A549 (cell line): ENCODE results near the gene IL36B. TPM values are rescaled to one million over a fixed set of nuclear protein-coding genes. Genes with fewer than 3 reads are reported as not detected.

Experiments used
- ATAC-seq, 2 experiments: fragments of 200-7000 bp in 1 of 2; fragments of >200 bp in 1 of 2; cut with Nextera tagmentation in 1 of 2; cut with Tn5 transposase in 1 of 2; 3 replicates each; pipeline versions ENCODE4 v1.8.0 to v1.9.1; 2018 to 2020; ENCODE audit warnings: mild to moderate bottlenecking in 1 of 2, moderate library complexity in 1 of 2
- CTCF ChIA-PET: fragments of 300-600 bp; sonication (Branson Sonifier 250); formaldehyde crosslinking; extraction: SDS; loops from one replicate; lab custom pipeline; 2021; ENCODE audit warnings: antibody characterized with exemption, inconsistent platforms; lab: Yijun Ruan, JAX
- POLR2A ChIA-PET: fragments of 350-600 bp; formaldehyde crosslinking; extraction: SDS; loops from one replicate; lab custom pipeline; 2021; ENCODE audit warnings: antibody characterized with exemption, inconsistent platforms; lab: Yijun Ruan, JAX
- DNase-seq, 2 experiments: peaks; one replicate each; pipeline versions ENCODE4 v3.0.0 to v3.0.0-alpha.2; 2011 to 2016; ENCODE audit warnings: low read depth in 1 of 2, low spot score in 1 of 2
- FAIRE-seq: peaks from 2 replicates; lab custom pipeline; 2011; peaks lifted over from hg19 to GRCh38; lab: Jason Lieb, UNC
- H3K27ac ChIP-seq, 2 experiments: fragments of >200 bp; sonication (Bioruptor Twin); formaldehyde crosslinking; 3 replicates each; pipeline ENCODE4 v1.5.1; 2016 to 2017
- H3K4me1 ChIP-seq: fragments of >200 bp; sonication (Bioruptor Twin); formaldehyde crosslinking; 3 replicates; pipeline ENCODE4 v1.6.1; 2016
- H3K4me2 ChIP-seq: fragments of >200 bp; sonication (Bioruptor Twin); formaldehyde crosslinking; 3 replicates; pipeline ENCODE4 v1.6.1; 2016
- H3K4me3 ChIP-seq: fragments of >200 bp; sonication (Bioruptor Twin); formaldehyde crosslinking; 3 replicates; pipeline ENCODE4 v1.5.1; 2016
- H3K9me3 ChIP-seq: fragments of >200 bp; sonication (Bioruptor Twin); formaldehyde crosslinking; 3 replicates; pipeline ENCODE4 v1.6.1; 2016
- ATOH8 ChIP-seq: fragments of 250-450 bp; sonication (Bioruptor Pico); IDR thresholded peaks from 2 replicates; pipeline ENCODE4 v1.5.0; 2020; ENCODE audit warnings: low read depth, mild to moderate bottlenecking, moderate library complexity
- BCL3 ChIP-seq: fragments of >200 bp; sonication (Bioruptor Twin); formaldehyde crosslinking; IDR thresholded peaks from 3 replicates; pipeline ENCODE4 v1.6.1; 2016
- CHD2 ChIP-seq: fragments of 150-350 bp; IDR thresholded peaks from 2 replicates; pipeline ENCODE4 v1.6.1; 2014; ENCODE audit warnings: low read length; ENCODE audit not compliant: partially characterized antibody
- EHF ChIP-seq: fragments of 250-450 bp; sonication (Bioruptor Pico); IDR thresholded peaks from 2 replicates; pipeline ENCODE4 v1.5.0; 2020; ENCODE audit warnings: mild to moderate bottlenecking
- EHMT2 ChIP-seq: fragments of 200-600 bp; sonication (generic); IDR thresholded peaks from 2 replicates; pipeline ENCODE4 v1.6.1; 2016; ENCODE audit warnings: antibody characterized with exemption, low read depth, mild to moderate bottlenecking, moderate library complexity
- EP300 ChIP-seq, 2 experiments: fragments of >200 bp; sonication (Bioruptor Twin); formaldehyde crosslinking; IDR thresholded peaks; 2 replicates in 1 of 2; 3 replicates in 1 of 2; pipeline ENCODE4 v1.6.1; 2016 to 2017
- ESRRA ChIP-seq: fragments of 150-350 bp; IDR thresholded peaks from 2 replicates; pipeline ENCODE4 v1.6.1; 2014; ENCODE audit warnings: mild to moderate bottlenecking, low read length, borderline replicate concordance
- FOSB ChIP-seq: fragments of 250-450 bp; sonication (Bioruptor Pico); IDR thresholded peaks from 2 replicates; pipeline ENCODE4 v1.5.0; 2020; ENCODE audit warnings: mild to moderate bottlenecking, moderate library complexity
- FOSL2 ChIP-seq, 2 experiments: fragments of 450-650 bp in 1 of 2; fragments of >200 bp in 1 of 2; sonication (Bioruptor Twin) in 1 of 2; formaldehyde crosslinking; IDR thresholded peaks; 2 replicates each; pipeline versions ENCODE4 v1.5.0 to v1.6.1; 2016 to 2020; ENCODE audit warnings: mild to moderate bottlenecking in 1 of 2, moderate library complexity in 1 of 2
- FOXS1 ChIP-seq: fragments of 250-450 bp; sonication (Bioruptor Pico); IDR thresholded peaks from 2 replicates; pipeline ENCODE4 v1.5.0; 2020; ENCODE audit warnings: mild to moderate bottlenecking, moderate library complexity
- HEYL ChIP-seq: fragments of 250-450 bp; sonication (Bioruptor Pico); IDR thresholded peaks from 2 replicates; pipeline ENCODE4 v1.8.0; 2021; ENCODE audit warnings: mild to moderate bottlenecking, moderate library complexity
- HMGXB4 ChIP-seq: fragments of 250-450 bp; sonication (Bioruptor Pico); IDR thresholded peaks from 2 replicates; pipeline ENCODE4 v1.5.0; 2021; ENCODE audit warnings: mild to moderate bottlenecking, moderate library complexity, borderline replicate concordance
- JUN ChIP-seq, 2 experiments: fragments of >200 bp; sonication (Bioruptor Twin); formaldehyde crosslinking; IDR thresholded peaks; 2 replicates in 1 of 2; 3 replicates in 1 of 2; pipeline ENCODE4 v1.6.1; 2016 to 2017
- KDM1A ChIP-seq: fragments of 200-600 bp; sonication (generic); IDR thresholded peaks from 2 replicates; pipeline ENCODE4 v1.6.1; 2016; ENCODE audit warnings: low read depth, mild to moderate bottlenecking
- MAFK ChIP-seq: fragments of 450-650 bp; IDR thresholded peaks from 2 replicates; pipeline ENCODE4 v1.6.1; 2014; ENCODE audit not compliant: partially characterized antibody
- PHF8 ChIP-seq: fragments of 200-600 bp; sonication (generic); IDR thresholded peaks from 2 replicates; pipeline ENCODE4 v1.6.1; 2016; ENCODE audit warnings: low read depth, mild to moderate bottlenecking, antibody characterized with exemption, moderate library complexity, borderline replicate concordance
- POLR2A ChIP-seq: IDR thresholded peaks from 2 replicates; pipeline ENCODE4 v1.6.1; 2012; ENCODE audit warnings: mild to moderate bottlenecking, low read length
- RARB ChIP-seq: fragments of 250-450 bp; sonication (Bioruptor Pico); IDR thresholded peaks from 2 replicates; pipeline ENCODE4 v1.8.0; 2021; ENCODE audit warnings: mild to moderate bottlenecking, moderate library complexity
- REST ChIP-seq: fragments of 200-600 bp; sonication (generic); IDR thresholded peaks from 2 replicates; pipeline ENCODE4 v1.6.1; 2016; ENCODE audit warnings: antibody characterized with exemption, mild to moderate bottlenecking, moderate library complexity
- RFX5 ChIP-seq: fragments of 450-650 bp; IDR thresholded peaks from 2 replicates; pipeline ENCODE4 v1.7.1; 2014; ENCODE audit warnings: antibody characterized with exemption, mild to moderate bottlenecking, moderate library complexity
- SMC3 ChIP-seq: fragments of >200 bp; sonication (Bioruptor Twin); formaldehyde crosslinking; IDR thresholded peaks from 3 replicates; pipeline ENCODE4 v1.6.1; 2018; ENCODE audit warnings: inconsistent platforms
- SREBF2 ChIP-seq: fragments of 450-650 bp; IDR thresholded peaks from 2 replicates; pipeline ENCODE4 v1.6.1; 2014; ENCODE audit warnings: mild to moderate bottlenecking, moderate library complexity
- USF2 ChIP-seq: fragments of 450-650 bp; IDR thresholded peaks from 2 replicates; pipeline ENCODE4 v1.6.1; 2014; ENCODE audit warnings: antibody characterized with exemption
- ZC3H11A ChIP-seq: fragments of 450-650 bp; IDR thresholded peaks from 2 replicates; pipeline ENCODE4 v1.6.1; 2014; ENCODE audit warnings: antibody characterized with exemption, mild to moderate bottlenecking
- ZNF302 ChIP-seq: fragments of 250-450 bp; sonication (Bioruptor Pico); IDR thresholded peaks from 2 replicates; pipeline ENCODE4 v1.9.0; 2021; ENCODE audit warnings: inconsistent platforms, mild to moderate bottlenecking, moderate library complexity
- ZSCAN20 ChIP-seq: fragments of 250-450 bp; sonication (Bioruptor Pico); IDR thresholded peaks from 2 replicates; pipeline ENCODE4 v1.8.0; 2022; ENCODE audit warnings: mild to moderate bottlenecking, moderate library complexity
- WGBS: methylation state at CpG from one replicate; pipeline ENCODE4 v1.1.6; 2017; ENCODE audit errors: missing lambda C conversion rate; 5-methylcytosine and 5-hydroxymethylcytosine counted together
- polyA plus RNA-seq, 4 experiments: library from polyadenylated mRNA; depleted of rRNA in 3 of 4; stranded (reverse); fragments of >200 nt; fragmentation: RNase III in 1 of 4; extraction: RNeasy Plus Mini Kit Qiagen cat#74134 plus additional on column Dnase treatment in 1 of 4; gene quantifications; 2 replicates in 3 of 4; 3 replicates in 1 of 4; pipeline ENCODE4 v1.2.3, GENCODE V29; 2011 to 2017
- TF ChIP-seq, protein P1 (sequence below): fragments of 150-350 bp; IDR thresholded peaks from 2 replicates; pipeline ENCODE4 v1.6.1; 2014; ENCODE audit warnings: low read depth, mild to moderate bottlenecking, low read length

IL36B gene
- polyA plus RNA-seq, 2 of the 4 experiments (the other 2 are of a cell fraction): not detected

- Histone ChIP-seq H3K4me2 (no peak overlapping the region), H3K9me3 (no peaks in the 10 kb centered on the region), H3K4me1 (no peaks in the 10 kb centered on the region), H3K4me3 (no peak overlapping the region), H3K27ac (no peak overlapping the region)
- DNase-seq (no peak), ATAC-seq (no peak), FAIRE-seq (no peak)
- ChIA-PET POLR2A (no interaction called here), CTCF (interaction anchor here (0.7 to 1.4 kb wide), 2 partner anchors 23 to 100 kb away, joined by 3 to 6 read pairs; no protein-coding TSS in a partner anchor)
- 59% methylated on average over 9 of the region's 9 CpGs for WGBS
- TF ChIP-seq CHD2 (no peak), USF2 (no peak), ZSCAN20 (CRISPR knock-in tag) (no peak), EHF (CRISPR knock-in tag) (no peak), FOSB (CRISPR knock-in tag) (no peak), FOSL2 (IDR thresholded peaks at IDR 0.05) (no peak), FOSL2 (CRISPR knock-in tag; IDR thresholded peaks at IDR 0.05) (no peak), ATOH8 (CRISPR knock-in tag) (no peak), RFX5 (no peak)
- TF ChIP-seq, protein P1, sequence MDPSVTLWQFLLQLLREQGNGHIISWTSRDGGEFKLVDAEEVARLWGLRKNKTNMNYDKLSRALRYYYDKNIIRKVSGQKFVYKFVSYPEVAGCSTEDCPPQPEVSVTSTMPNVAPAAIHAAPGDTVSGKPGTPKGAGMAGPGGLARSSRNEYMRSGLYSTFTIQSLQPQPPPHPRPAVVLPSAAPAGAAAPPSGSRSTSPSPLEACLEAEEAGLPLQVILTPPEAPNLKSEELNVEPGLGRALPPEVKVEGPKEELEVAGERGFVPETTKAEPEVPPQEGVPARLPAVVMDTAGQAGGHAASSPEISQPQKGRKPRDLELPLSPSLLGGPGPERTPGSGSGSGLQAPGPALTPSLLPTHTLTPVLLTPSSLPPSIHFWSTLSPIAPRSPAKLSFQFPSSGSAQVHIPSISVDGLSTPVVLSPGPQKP: no peak
Measured at GRCh38 chr2:113036763-113037162, 15.9 kb downstream of the IL36B start.

GRCh38 chr2:113034016-113034415 is 18.7 kb downstream of the IL36B start:
- H3K4me1 ChIP-seq: no peaks in the 10 kb centered on the region
- no peak for DNase-seq
- no peak overlapping the region for H3K27ac ChIP-seq
- no peak for FAIRE-seq
- no peak overlapping the region for H3K4me3 ChIP-seq
- H3K4me2 ChIP-seq: no peak overlapping the region
- CTCF ChIA-PET: interaction anchor here (1.1 kb wide), 1 partner anchor 285 kb away, joined by 3 read pairs; no protein-coding TSS in a partner anchor
- TF ChIP-seq POLR2A (no peak), CHD2 (no peak), ZC3H11A (no peak), ESRRA (no peak), SREBF2 (no peak), EP300 (IDR thresholded peaks at IDR 0.05) (no peak), MAFK (no peak), REST (no peak), HEYL (CRISPR knock-in tag) (no peak), ZNF302 (CRISPR knock-in tag) (no peak), FOXS1 (CRISPR knock-in tag) (no peak), PHF8 (no peak), HMGXB4 (CRISPR knock-in tag) (no peak), SMC3 (no peak), JUN (IDR thresholded peaks at IDR 0.05) (no peak), EHMT2 (no peak), KDM1A (no peak), BCL3 (no peak), FOSL2 (IDR thresholded peaks at IDR 0.05) (no peak), FOSL2 (CRISPR knock-in tag; IDR thresholded peaks at IDR 0.05) (no peak), RARB (CRISPR knock-in tag) (no peak)
- WGBS: 15% methylated on average over 3 of the region's 3 CpGs
- POLR2A ChIA-PET: no interaction called here
- no peak for ATAC-seq
- H3K9me3 ChIP-seq: no peaks in the 10 kb centered on the region
